ENCODE data around the gene CABP2.
"Not testable (repeated sequence)": the region's sequence is repeated elsewhere in the genome, so short reads cannot be mapped to it uniquely, and the experiment has no call there.

The CABP2 gene

DNA sequence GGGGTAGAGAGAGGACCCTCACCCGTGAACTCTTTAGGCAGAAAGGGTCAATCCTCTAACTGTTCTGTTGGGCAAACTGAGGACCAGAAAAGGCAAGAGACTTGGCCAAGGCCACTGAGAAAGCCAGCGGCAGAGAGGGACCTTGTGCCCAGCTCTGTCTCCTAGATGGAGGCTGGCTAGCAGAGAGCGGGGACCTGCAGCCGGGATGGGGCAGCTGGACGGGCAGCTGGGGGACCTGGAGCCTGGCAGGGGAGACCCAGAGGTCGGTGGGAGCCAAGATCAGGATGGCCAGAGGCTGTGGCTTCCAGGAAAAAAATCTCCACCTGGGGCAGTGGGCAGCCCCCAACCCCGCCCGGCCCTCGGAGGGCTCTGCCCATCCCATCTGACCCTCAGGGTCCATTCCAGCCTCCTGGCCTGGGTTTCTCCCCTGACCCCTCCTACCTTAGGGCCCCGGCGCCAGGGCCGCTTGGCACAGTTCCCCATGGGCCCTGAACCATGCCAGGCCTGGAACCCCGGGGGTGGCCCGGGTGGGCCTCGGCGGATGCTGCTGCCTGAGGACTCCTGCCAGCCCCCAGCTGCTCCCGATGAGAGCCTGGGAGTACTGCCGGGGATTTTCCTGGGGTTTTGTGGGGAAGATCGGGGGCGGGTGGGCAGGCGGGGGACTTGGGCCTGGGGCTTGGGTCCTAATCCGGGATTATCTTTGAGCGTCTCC lies at the start of gene CABP2:
Gene CABP2 (minus strand): TSS at position 603 of the 712 bp plus-strand sequence. CDS start 120 bp downstream, at position 483.
- Histone ChIP-seq H3K9me3 (ENCODE audit: control insufficient read depth, insufficient read depth, low read length) (no peaks in the 10 kb centered on the region), H3K9ac (ENCODE audit: low read depth, low read length) (no peak within 1 kb of the TSS), H3K27me3 (ENCODE audit: control insufficient read depth, insufficient read depth, low read length) (no peaks in the 10 kb centered on the region), H3K4me3 (ENCODE audit: low read depth, low read length) (no peak within 1 kb of the TSS), H3K36me3 (ENCODE audit: control insufficient read depth, insufficient read depth, low read length) (no peaks in the 10 kb centered on the region), H3K4me1 (ENCODE audit: control insufficient read depth, insufficient read depth, low read length) (no peaks in the 10 kb centered on the region)

DNA sequence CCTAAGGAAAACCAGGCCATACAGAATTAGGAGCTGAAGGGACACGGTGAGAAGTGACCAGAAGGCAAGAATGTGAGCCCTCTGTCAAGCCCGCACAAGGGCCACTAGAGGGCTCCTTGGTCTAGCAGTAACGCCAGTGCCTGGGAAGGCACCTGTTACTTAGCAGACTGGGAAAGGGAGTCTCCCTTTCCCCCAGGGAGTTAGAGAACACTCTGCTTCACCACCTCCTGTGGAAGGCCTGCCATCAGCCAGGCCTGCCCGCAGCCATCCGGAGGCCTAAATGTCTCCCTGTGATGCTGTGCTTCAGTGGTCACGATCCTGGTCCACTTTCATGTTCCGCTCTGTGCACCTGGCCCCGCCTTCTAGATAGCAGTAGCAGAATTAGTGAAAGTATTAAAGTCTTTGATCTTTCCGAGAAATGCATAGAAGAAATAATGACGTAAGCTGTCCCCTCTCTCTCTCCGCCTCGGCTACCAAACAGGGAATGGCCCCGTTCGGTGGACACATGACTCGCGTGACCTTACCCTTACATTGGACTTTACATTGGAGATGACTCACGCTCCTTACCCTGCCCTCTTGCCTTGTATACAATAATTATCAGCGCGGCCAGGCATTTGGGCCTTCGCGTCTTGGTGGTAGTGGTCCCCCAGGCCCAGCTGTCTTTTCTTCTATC lies 49.6 kb upstream of the CABP2 start:
- H3K4me3 ChIP-seq (ENCODE audit: low read depth, low read length) = no peak overlapping the region
- no peaks in the 10 kb centered on the region for H3K4me1 ChIP-seq (ENCODE audit: control insufficient read depth, insufficient read depth, low read length)
- peaks cover 7% of the 10 kb centered on the region for H3K27me3 ChIP-seq (ENCODE audit: control insufficient read depth, insufficient read depth, low read length)
- no peak overlapping the region for H3K9ac ChIP-seq (ENCODE audit: low read depth, low read length)
- no peaks in the 10 kb centered on the region for H3K36me3 ChIP-seq (ENCODE audit: control insufficient read depth, insufficient read depth, low read length)
- no peaks in the 10 kb centered on the region for H3K9me3 ChIP-seq (ENCODE audit: control insufficient read depth, insufficient read depth, low read length)

DNA sequence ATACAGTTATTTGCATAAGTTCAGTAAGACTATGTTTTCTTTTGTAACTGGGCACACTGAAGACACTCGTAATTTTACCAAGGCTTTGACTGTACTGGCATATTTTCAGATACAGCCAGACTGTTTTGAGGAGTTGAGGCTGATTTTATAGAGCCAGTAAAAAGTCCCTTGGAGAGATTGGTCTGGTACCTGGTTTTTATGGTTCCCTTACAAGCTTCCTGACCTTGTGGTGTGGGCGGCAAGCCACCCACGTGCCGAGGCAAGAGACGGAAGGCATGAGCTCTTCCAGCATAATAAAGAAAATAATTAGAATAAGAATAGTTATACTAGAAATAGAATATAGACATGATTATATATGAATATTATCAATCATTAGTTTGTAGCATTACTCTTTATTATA lies 49.1 kb upstream of the CABP2 start:
- Histone ChIP-seq H3K9me3 (ENCODE audit: control insufficient read depth, insufficient read depth, low read length) (no peaks in the 10 kb centered on the region), H3K4me3 (ENCODE audit: low read depth, low read length) (no peak overlapping the region), H3K27me3 (ENCODE audit: control insufficient read depth, insufficient read depth, low read length) (peaks cover 6% of the 10 kb centered on the region), H3K9ac (ENCODE audit: low read depth, low read length) (no peak overlapping the region), H3K36me3 (ENCODE audit: control insufficient read depth, insufficient read depth, low read length) (no peaks in the 10 kb centered on the region), H3K4me1 (ENCODE audit: control insufficient read depth, insufficient read depth, low read length) (no peaks in the 10 kb centered on the region)

DNA sequence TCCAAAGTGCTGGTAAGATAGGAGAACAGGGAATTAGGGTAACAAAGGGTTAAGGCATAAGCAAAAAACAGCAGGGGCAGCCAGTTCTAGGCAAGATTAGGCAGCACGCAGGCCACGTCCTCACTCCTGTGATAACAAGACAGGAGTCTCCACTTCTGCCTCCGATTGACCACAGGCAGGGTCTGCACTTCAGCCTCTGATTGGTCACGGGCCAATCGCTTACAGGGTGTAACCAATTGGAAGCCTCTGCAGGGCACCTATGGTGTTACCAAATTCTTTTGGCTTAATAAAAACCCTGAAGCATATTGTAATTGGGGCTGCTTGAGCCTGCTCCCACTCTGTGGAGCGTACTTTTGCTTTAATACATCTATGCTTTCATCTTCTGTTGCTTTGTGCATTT lies 48.2 kb upstream of the CABP2 start:
- Histone ChIP-seq H3K4me1 (ENCODE audit: control insufficient read depth, insufficient read depth, low read length) (no peaks in the 10 kb centered on the region), H3K36me3 (ENCODE audit: control insufficient read depth, insufficient read depth, low read length) (no peaks in the 10 kb centered on the region), H3K4me3 (ENCODE audit: low read depth, low read length) (no peak overlapping the region), H3K27me3 (ENCODE audit: control insufficient read depth, insufficient read depth, low read length) (peaks cover 5% of the 10 kb centered on the region), H3K9me3 (ENCODE audit: control insufficient read depth, insufficient read depth, low read length) (no peaks in the 10 kb centered on the region), H3K9ac (ENCODE audit: low read depth, low read length) (no peak overlapping the region)

DNA sequence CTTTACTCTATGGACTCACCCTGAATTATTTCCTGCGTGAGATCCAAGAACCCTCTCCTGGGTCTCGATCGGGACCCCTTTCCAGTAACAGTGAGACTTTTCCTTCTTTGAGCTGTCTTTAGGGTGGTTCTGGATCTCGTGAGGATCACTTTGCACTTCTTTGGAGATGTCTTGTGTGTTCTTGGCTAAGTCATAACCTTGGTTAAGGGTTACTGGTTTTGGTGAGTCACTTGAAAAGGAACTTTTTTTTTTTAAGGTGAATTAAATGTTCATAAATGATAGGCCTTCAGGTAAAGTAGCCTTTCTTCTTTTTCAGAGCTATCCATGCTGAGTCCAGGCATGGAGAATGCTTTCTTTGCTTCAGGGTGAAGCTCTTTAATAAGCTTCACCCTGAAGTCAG lies 41.0 kb upstream of the CABP2 start:
- H3K4me1 ChIP-seq (ENCODE audit: control insufficient read depth, insufficient read depth, low read length) = peaks cover 3% of the 10 kb centered on the region
- no peaks in the 10 kb centered on the region for H3K27me3 ChIP-seq (ENCODE audit: control insufficient read depth, insufficient read depth, low read length)
- no peaks in the 10 kb centered on the region for H3K36me3 ChIP-seq (ENCODE audit: control insufficient read depth, insufficient read depth, low read length)
- no peak overlapping the region for H3K4me3 ChIP-seq (ENCODE audit: low read depth, low read length)
- no peak overlapping the region for H3K9ac ChIP-seq (ENCODE audit: low read depth, low read length)
- H3K9me3 ChIP-seq (ENCODE audit: control insufficient read depth, insufficient read depth, low read length) = no peaks in the 10 kb centered on the region

DNA sequence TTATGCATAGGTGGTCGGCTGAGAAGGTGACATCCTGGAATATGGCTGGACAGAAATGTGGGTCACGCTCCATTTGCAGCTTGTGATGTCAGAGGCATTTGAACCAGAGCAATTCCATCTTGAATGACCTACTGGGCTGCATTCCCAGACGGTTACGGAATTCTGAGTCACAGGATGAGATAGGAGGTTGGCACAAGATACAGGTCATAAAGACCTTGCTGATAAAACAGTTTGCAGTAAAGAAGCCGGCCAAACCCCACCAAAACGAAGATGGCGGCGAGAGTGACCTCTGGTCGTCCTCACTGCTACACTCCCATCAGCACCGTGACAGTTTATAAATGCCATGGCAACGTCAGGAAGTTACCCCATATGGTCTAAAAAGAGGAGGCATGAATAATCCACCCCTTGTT lies 40.5 kb upstream of the CABP2 start:
- H3K4me1 ChIP-seq (ENCODE audit: control insufficient read depth, insufficient read depth, low read length); H3K9me3 ChIP-seq (ENCODE audit: control insufficient read depth, insufficient read depth, low read length); H3K4me3 ChIP-seq (ENCODE audit: low read depth, low read length); H3K9ac ChIP-seq (ENCODE audit: low read depth, low read length); H3K27me3 ChIP-seq (ENCODE audit: control insufficient read depth, insufficient read depth, low read length); H3K36me3 ChIP-seq (ENCODE audit: control insufficient read depth, insufficient read depth, low read length): not testable (repeated sequence)

DNA sequence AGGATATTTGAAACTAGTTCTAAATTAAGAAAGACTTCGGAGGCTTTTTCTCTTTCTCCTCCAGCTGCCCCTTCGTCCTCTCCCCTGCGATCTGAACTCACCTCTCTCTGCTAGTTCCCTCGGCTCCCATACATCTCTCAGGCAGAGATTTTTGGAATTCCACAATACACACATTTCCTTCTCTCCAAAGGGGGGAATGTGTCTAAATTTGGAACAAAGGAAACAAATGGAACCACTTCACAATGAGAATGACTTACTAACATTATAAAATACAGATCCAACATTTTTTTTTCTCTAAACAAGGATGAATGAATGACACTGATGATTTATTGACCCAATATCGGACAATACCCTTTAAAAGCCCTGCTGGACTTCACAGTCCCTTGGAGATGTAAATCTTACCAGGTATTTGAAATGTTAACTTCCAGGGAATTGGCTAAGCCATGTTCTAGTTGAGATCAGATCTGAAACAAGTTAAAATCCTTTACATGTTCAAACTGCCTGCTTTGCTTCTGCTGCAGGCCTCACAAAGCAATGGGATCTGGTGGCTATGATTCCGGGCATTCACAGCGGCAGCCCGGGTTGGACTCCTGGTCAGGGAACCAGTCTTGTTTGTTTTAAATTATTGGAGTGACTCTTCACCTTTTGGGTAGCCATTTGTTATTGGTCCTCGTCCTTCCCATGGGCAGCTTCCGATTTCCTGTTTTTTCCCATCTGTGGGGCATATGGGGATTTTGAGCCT lies 39.9 kb upstream of the CABP2 start:
- Histone ChIP-seq H3K4me1 (ENCODE audit: control insufficient read depth, insufficient read depth, low read length) (peaks cover 3% of the 10 kb centered on the region), H3K9me3 (ENCODE audit: control insufficient read depth, insufficient read depth, low read length) (no peaks in the 10 kb centered on the region), H3K27me3 (ENCODE audit: control insufficient read depth, insufficient read depth, low read length) (no peaks in the 10 kb centered on the region), H3K4me3 (ENCODE audit: low read depth, low read length) (no peak overlapping the region), H3K9ac (ENCODE audit: low read depth, low read length) (no peak overlapping the region), H3K36me3 (ENCODE audit: control insufficient read depth, insufficient read depth, low read length) (no peaks in the 10 kb centered on the region)

DNA sequence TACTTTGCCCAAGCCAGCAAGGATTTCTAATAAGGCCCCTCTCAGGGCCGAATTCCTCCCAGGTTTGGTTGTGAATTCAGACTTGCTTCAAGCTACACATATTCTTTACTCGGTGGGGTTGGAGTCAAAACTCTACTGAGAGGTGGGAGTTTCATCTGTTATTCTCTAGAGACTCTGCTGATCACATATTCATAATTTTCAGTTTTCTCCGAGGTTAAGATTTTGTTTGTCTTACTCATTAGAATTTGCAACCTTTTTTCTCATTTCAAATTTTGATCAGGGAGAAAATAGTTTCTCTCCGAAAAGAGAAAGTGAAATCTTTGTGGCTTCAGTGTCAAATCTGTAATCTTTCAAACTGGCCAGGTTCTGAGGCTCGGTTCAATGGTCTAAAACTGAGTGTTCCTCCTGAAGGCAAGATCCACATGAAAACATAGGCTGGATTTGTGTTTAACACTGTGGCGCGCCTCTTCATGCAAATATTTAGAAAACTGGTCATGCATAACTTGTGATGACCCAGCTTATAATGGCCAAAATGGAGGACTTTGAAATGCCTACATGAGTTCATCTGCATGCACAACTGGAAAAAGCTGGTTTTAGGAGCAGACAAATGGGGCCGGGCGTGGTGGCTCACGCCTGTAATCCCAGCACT lies 38.8 kb upstream of the CABP2 start:
- peaks cover 3% of the 10 kb centered on the region for H3K4me1 ChIP-seq (ENCODE audit: control insufficient read depth, insufficient read depth, low read length)
- no peaks in the 10 kb centered on the region for H3K9me3 ChIP-seq (ENCODE audit: control insufficient read depth, insufficient read depth, low read length)
- no peak overlapping the region for H3K4me3 ChIP-seq (ENCODE audit: low read depth, low read length)
- no peak overlapping the region for H3K9ac ChIP-seq (ENCODE audit: low read depth, low read length)
- H3K27me3 ChIP-seq (ENCODE audit: control insufficient read depth, insufficient read depth, low read length) = no peaks in the 10 kb centered on the region
- H3K36me3 ChIP-seq (ENCODE audit: control insufficient read depth, insufficient read depth, low read length) = no peaks in the 10 kb centered on the region

DNA sequence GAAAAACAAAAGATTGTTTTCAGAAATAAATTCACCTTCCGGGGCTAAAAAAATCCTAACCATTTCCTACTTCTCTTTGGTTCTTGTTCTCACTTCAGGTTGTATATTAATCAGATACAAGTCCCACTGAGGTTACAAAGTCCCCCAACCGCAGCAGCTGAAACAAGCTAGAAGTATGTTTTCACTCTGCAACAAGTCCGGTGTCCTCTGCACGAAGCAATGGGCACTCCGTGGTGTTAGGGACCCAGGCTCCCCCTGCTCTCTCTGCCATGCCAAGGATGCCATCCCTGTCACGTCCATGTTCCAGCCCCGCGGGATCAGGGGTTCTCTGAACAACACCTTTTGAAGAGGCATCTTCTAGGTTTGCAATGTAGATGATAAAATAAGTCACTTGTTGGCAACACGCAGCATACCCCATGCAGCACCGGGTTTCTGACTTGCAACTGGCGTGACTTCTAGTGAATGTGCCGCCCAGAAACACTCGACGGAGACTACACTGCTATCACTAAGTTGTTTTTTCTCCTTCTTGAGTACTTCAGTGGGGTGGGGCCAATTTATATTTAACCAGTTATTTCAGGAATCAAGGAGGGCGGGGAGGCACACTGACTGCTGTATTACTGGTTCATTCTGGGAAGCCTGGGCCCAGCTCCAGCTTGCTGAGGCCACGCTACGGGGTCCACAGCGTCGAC lies 35.0 kb upstream of the CABP2 start:
- Histone ChIP-seq H3K4me3 (ENCODE audit: low read depth, low read length) (no peak overlapping the region), H3K36me3 (ENCODE audit: control insufficient read depth, insufficient read depth, low read length) (no peaks in the 10 kb centered on the region), H3K27me3 (ENCODE audit: control insufficient read depth, insufficient read depth, low read length) (no peaks in the 10 kb centered on the region), H3K9me3 (ENCODE audit: control insufficient read depth, insufficient read depth, low read length) (no peaks in the 10 kb centered on the region), H3K9ac (ENCODE audit: low read depth, low read length) (no peak overlapping the region), H3K4me1 (ENCODE audit: control insufficient read depth, insufficient read depth, low read length) (peaks cover 3% of the 10 kb centered on the region)

DNA sequence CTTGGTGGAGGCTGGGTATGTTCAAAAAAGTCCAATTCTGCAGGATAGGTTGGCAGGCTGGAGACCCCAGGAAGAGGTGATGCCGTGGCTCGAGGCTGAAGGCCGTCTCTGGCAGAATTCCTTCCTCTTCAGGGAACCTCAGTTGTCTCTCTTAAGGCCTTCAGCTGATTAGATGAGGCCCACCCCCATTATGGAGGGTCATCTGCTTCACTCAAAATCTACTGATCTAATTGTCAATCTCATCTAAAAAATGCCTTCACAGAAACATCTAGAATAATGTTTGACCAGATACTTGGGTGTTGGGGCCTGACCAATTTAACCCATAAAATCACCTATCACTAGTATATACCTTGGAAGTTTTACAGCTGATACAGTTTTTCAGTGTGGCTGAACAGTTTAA lies 33.0 kb upstream of the CABP2 start:
- Histone ChIP-seq H3K9ac (ENCODE audit: low read depth, low read length) (no peak overlapping the region), H3K4me3 (ENCODE audit: low read depth, low read length) (no peak overlapping the region), H3K9me3 (ENCODE audit: control insufficient read depth, insufficient read depth, low read length) (peaks cover 4% of the 10 kb centered on the region)

DNA sequence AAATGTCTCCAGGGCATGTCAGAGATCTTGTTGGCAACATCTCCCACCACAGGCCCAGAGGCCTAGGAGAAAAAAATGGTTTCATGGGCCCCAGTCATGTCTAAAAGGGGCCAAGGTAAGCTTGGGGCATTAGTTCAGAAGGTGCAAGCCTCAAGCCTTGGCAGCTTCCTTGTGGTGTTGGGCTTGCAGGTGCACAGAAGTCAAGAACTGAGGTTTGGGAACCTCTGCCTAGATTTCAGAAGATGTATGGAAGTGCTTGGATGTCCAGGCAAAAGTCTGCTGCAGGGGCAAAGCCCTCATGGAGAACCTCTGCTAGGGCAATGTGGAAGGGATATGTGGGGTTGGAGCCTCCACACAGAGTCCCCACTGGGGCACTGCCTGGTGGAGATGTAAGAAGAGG lies 28.5 kb upstream of the CABP2 start:
- not testable (repeated sequence) for H3K9ac ChIP-seq (ENCODE audit: low read depth, low read length); H3K4me1 ChIP-seq (ENCODE audit: control insufficient read depth, insufficient read depth, low read length); H3K36me3 ChIP-seq (ENCODE audit: control insufficient read depth, insufficient read depth, low read length); H3K27me3 ChIP-seq (ENCODE audit: control insufficient read depth, insufficient read depth, low read length); H3K4me3 ChIP-seq (ENCODE audit: low read depth, low read length); H3K9me3 ChIP-seq (ENCODE audit: control insufficient read depth, insufficient read depth, low read length)

More for the DNA sequence above, 33.0 kb upstream of the CABP2 start:
- Histone ChIP-seq H3K4me1 (ENCODE audit: control insufficient read depth, insufficient read depth, low read length) (no peaks in the 10 kb centered on the region), H3K36me3 (ENCODE audit: control insufficient read depth, insufficient read depth, low read length) (no peaks in the 10 kb centered on the region), H3K27me3 (ENCODE audit: control insufficient read depth, insufficient read depth, low read length) (no peaks in the 10 kb centered on the region)

Measured in iPS-15b (cell line).